HCT116 (cell line): ENCODE measurements around the gene LIN9. TPM values are rescaled to one million over a fixed set of nuclear protein-coding genes. Genes with fewer than 3 reads are reported as not detected.

Experiments
- ATAC-seq: fragments of 200-7000 bp; cut with Tn5 transposase; 2 replicates; pipeline ENCODE4 v1.9.1; 2020; ENCODE audit warnings: mild to moderate bottlenecking, moderate library complexity
- BruUV-seq: library from RNA; stranded (reverse); fragments of 400-500 nt; replicated peaks from 2 replicates; lab custom pipeline; 2021; lab: Mats Ljungman, UMichigan
- CTCF ChIA-PET: fragments of 300-600 bp; sonication (Branson Sonifier 250); formaldehyde crosslinking; loops from one replicate; lab custom pipeline; 2021; ENCODE audit warnings: antibody characterized with exemption; lab: Charles Lee
- POLR2A ChIA-PET: fragments of 300-600, 350-600 bp; sonication (Branson Sonifier 250); formaldehyde crosslinking; loops from one replicate; lab custom pipeline; 2021; ENCODE audit warnings: antibody characterized with exemption; lab: Charles Lee
- RAD21 ChIA-PET, 2 experiments: fragments of 300-600 bp; sonication (Branson Sonifier 250); formaldehyde crosslinking; loops; one replicate each; lab custom pipeline; 2023; ENCODE audit warnings: low total read pairs in 2 of 2; ENCODE audit not compliant: uncharacterized antibody in 2 of 2, unreplicated experiment in 2 of 2, low non-redundant PET in 1 of 2; lab: Charles Lee
- DNase-seq: peaks from one replicate; pipeline ENCODE4 v3.0.0-alpha.2; 2010; ENCODE audit warnings: low read depth, low spot score
- H2AFZ ChIP-seq: fragments of 200-600 bp; shearing (Covaris generic), sonication (generic); 2 replicates; pipeline ENCODE4 v1.6.1; 2017; ENCODE audit warnings: low read depth, mixed run types, mixed read lengths, antibody characterized with exemption, low read length; ENCODE audit not compliant: poor library complexity, severe bottlenecking
- H3K27ac ChIP-seq: 2 replicates; pipeline ENCODE4 v1.5.1; 2012; ENCODE audit warnings: low read depth, low read length
- H3K27me3 ChIP-seq: fragments of 200-600 bp; sonication (generic); 2 replicates; pipeline ENCODE4 v1.6.1; 2016; ENCODE audit warnings: mixed run types, low read length, mixed read lengths; ENCODE audit not compliant: insufficient read depth
- H3K36me3 ChIP-seq, 2 experiments: fragments of 200-500 bp in 1 of 2; fragments of 200-600 bp in 1 of 2; sonication (Bioruptor generic) in 1 of 2; sonication (generic) in 1 of 2; 2 replicates each; pipeline versions ENCODE4 v1.5.1 to v1.6.1; 2014 to 2016; ENCODE audit warnings: low read length in 2 of 2, inconsistent platforms in 1 of 2, mixed read lengths in 1 of 2, mixed run types in 1 of 2; ENCODE audit not compliant: insufficient read depth in 2 of 2, control insufficient read depth in 1 of 2
- H3K4me1 ChIP-seq, 2 experiments: fragments of 200-600 bp in 1 of 2; sonication (generic) in 1 of 2; 2 replicates each; pipeline versions ENCODE4 v1.5.1 to v1.6.1; 2012 to 2017; ENCODE audit warnings: low read length in 2 of 2, inconsistent platforms in 1 of 2, mild to moderate bottlenecking in 1 of 2, mixed read lengths in 1 of 2, mixed run types in 1 of 2, moderate library complexity in 1 of 2; ENCODE audit not compliant: insufficient read depth in 2 of 2, control insufficient read depth in 1 of 2
- H3K4me2 ChIP-seq: fragments of 200-600 bp; sonication (generic); 2 replicates; pipeline ENCODE4 v1.6.1; 2017; ENCODE audit warnings: mixed run types, low read length, mixed read lengths
- H3K4me3 ChIP-seq, 2 experiments: fragments of 200-600 bp in 1 of 2; sonication (generic) in 1 of 2; replicated peaks in 1 of 2; 2 replicates each; pipeline ENCODE4 v1.5.1; 2011 to 2016; ENCODE audit warnings: low read length in 2 of 2, control low read depth in 1 of 2, low read depth in 1 of 2, mild to moderate bottlenecking in 1 of 2, mixed read lengths in 1 of 2, mixed run types in 1 of 2
- H3K79me2 ChIP-seq: fragments of 200-600 bp; sonication (generic); 2 replicates; pipeline ENCODE4 v1.6.1; 2017; ENCODE audit warnings: mild to moderate bottlenecking, mixed run types, low read length, moderate library complexity, mixed read lengths; ENCODE audit not compliant: insufficient read depth
- H3K9ac ChIP-seq: fragments of 200-600 bp; sonication (generic); 2 replicates; pipeline ENCODE4 v1.6.1; 2016; ENCODE audit warnings: low read length, mixed read lengths
- H3K9me2 ChIP-seq: fragments of 200-600 bp; sonication (generic), shearing (Covaris generic); 2 replicates; pipeline ENCODE4 v1.6.1; 2017; ENCODE audit warnings: mixed run types, mild to moderate bottlenecking, moderate library complexity; ENCODE audit not compliant: insufficient read depth
- H3K9me3 ChIP-seq, 2 experiments: fragments of 200-500 bp in 1 of 2; fragments of 200-600 bp in 1 of 2; sonication (Bioruptor generic) in 1 of 2; sonication (generic) in 1 of 2; 2 replicates each; pipeline ENCODE4 v1.6.1; 2014 to 2017; ENCODE audit warnings: low read length in 2 of 2, mixed read lengths in 2 of 2, inconsistent platforms in 1 of 2, low read depth in 1 of 2, mild to moderate bottlenecking in 1 of 2, mixed run types in 1 of 2, moderate library complexity in 1 of 2; ENCODE audit not compliant: control insufficient read depth in 1 of 2, insufficient read depth in 1 of 2
- H4K20me1 ChIP-seq: fragments of 200-600 bp; sonication (generic), shearing (Covaris generic); 2 replicates; pipeline ENCODE4 v1.6.1; 2017; ENCODE audit warnings: mixed run types, mild to moderate bottlenecking, moderate library complexity; ENCODE audit not compliant: insufficient read depth
- CBX3 ChIP-seq: IDR thresholded peaks from 2 replicates; pipeline ENCODE4 v1.6.1; 2012; ENCODE audit warnings: low read depth
- CEBPB ChIP-seq: IDR thresholded peaks from 2 replicates; pipeline ENCODE4 v1.6.1; 2012; ENCODE audit warnings: low read depth
- EGR1 ChIP-seq: IDR thresholded peaks from 2 replicates; pipeline ENCODE4 v1.6.1; 2012; ENCODE audit warnings: low read depth
- EZH2phosphoT487 ChIP-seq: fragments of 200-600 bp; IDR thresholded peaks from 2 replicates; pipeline ENCODE4 v1.6.1; 2018; ENCODE audit warnings: antibody characterized with exemption, borderline replicate concordance
- JUND ChIP-seq: IDR thresholded peaks from 2 replicates; pipeline ENCODE4 v1.6.1; 2012
- RAD21 ChIP-seq: IDR thresholded peaks from 2 replicates; pipeline ENCODE4 v1.6.1; 2012; ENCODE audit warnings: low read depth, mild to moderate bottlenecking
- SIN3A ChIP-seq: IDR thresholded peaks from 2 replicates; pipeline ENCODE4 v1.6.1; 2012; ENCODE audit warnings: low read depth
- SRF ChIP-seq: IDR thresholded peaks from 2 replicates; pipeline ENCODE4 v1.6.1; 2012; ENCODE audit warnings: low read depth
- TCF7L2 ChIP-seq: IDR thresholded peaks from 2 replicates; pipeline ENCODE4 v1.7.0; 2011; ENCODE audit warnings: borderline replicate concordance, inconsistent platforms; ENCODE audit not compliant: insufficient read depth, insufficient read length; ENCODE audit errors: extremely low read depth
- YY1 ChIP-seq: IDR thresholded peaks from 2 replicates; pipeline ENCODE4 v1.6.1; 2011; ENCODE audit warnings: low read length, low read depth, moderate library complexity, mild to moderate bottlenecking; ENCODE audit not compliant: insufficient replicate concordance; ENCODE audit errors: extremely low read depth
- ZFX ChIP-seq: fragments of 450-650 bp; IDR thresholded peaks from 2 replicates; pipeline ENCODE4 v1.6.1; 2017
- intact Hi-C: fragments of 100-400 bp; cut with micrococcal nuclease; formaldehyde crosslinking; loops from 2 replicates; pipeline ENCODE4 v1.10.0; 2022
- total RNA-seq: library from RNA; stranded (reverse); gene quantifications from one replicate; pipeline ENCODE4 v1.2.1, GENCODE V29; 2021; ENCODE audit not compliant: unreplicated experiment
- TF ChIP-seq, protein P1 (sequence below), 3 experiments: fragments of 200-600 bp in 1 of 3; sonication (generic) in 1 of 3; IDR thresholded peaks in 2 of 3; conservative IDR thresholded peaks in 1 of 3; 2 replicates each; pipeline ENCODE4 v1.5.1; 2012 to 2017; ENCODE audit warnings: low read depth in 2 of 3, low read length in 2 of 3, antibody characterized with exemption in 1 of 3, borderline replicate concordance in 1 of 3, control low read depth in 1 of 3, mild to moderate bottlenecking in 1 of 3, mixed read lengths in 1 of 3, mixed run types in 1 of 3, moderate library complexity in 1 of 3; ENCODE audit not compliant: insufficient read depth in 1 of 3
- TF ChIP-seq, protein P2 (sequence below): IDR thresholded peaks from 2 replicates; pipeline ENCODE4 v1.6.1; 2012; ENCODE audit warnings: low read depth

Gene LIN9
- total RNA-seq, 1 experiment from 2014 or later: 9.3 TPM

DNA sequence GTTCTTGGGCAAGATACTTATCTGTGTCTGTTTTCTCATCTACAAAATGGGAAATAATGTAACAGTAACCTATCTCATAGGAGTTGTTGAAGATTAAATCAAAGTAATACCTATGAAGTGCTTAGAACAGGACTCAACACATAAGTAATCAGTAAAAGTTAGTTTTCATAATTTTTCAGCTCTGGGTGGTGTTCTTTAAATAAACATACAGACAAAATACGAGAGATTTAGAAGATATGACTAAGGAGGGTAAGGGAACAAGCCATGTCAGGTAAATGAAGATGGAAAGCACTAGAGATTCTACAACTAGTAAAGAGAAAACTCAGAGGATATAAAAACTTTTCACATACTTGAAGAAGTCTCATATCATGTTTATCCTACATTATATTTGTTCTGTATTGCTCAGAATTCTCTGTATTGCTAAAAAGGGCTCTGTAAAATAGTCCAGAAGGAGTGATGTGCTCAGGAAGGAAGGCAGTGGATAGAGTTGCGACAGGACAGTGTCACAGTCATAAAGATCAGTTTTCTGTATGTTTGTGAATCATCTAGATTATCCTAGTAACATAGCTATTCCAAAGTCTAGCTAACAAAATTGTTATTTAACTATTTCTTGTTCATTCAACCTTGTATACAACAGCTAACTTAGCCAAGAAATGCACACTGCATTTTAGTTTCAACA lies 16.0 kb downstream of the LIN9 start (continued):
- TF ChIP-seq, protein P1, sequence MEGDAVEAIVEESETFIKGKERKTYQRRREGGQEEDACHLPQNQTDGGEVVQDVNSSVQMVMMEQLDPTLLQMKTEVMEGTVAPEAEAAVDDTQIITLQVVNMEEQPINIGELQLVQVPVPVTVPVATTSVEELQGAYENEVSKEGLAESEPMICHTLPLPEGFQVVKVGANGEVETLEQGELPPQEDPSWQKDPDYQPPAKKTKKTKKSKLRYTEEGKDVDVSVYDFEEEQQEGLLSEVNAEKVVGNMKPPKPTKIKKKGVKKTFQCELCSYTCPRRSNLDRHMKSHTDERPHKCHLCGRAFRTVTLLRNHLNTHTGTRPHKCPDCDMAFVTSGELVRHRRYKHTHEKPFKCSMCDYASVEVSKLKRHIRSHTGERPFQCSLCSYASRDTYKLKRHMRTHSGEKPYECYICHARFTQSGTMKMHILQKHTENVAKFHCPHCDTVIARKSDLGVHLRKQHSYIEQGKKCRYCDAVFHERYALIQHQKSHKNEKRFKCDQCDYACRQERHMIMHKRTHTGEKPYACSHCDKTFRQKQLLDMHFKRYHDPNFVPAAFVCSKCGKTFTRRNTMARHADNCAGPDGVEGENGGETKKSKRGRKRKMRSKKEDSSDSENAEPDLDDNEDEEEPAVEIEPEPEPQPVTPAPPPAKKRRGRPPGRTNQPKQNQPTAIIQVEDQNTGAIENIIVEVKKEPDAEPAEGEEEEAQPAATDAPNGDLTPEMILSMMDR (IDR thresholded peaks at IDR 0.05 in 2 of 3, conservative IDR thresholded peaks at IDR 0.05 in 1 of 3; ENCODE audit: borderline replicate concordance in 1 of 3, insufficient read depth in 1 of 3, low read depth in 2 of 3, low read length in 2 of 3): no peak
- TF ChIP-seq SIN3A (no peak), EGR1 (no peak), CBX3 (no peak), SRF (no peak), CEBPB (no peak), JUND (no peak), TCF7L2 (no peak), ZFX (no peak)

DNA sequence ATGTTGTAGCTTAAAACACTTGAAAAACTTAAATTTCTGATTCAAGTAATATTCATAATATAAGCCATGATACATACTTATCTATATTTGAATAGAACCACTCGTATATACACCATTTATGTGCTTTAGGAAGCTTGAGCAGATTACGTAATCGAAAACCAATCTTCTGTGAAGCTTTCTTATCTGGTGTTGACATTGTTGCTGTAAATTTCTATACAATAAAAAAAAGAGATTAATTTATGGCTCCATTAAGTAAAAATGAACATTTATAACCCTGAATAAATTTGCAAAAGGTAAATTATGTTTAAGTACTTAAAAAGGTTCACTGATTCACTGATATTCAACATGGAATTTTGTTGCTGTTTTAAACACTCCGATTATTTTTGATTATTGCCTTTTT lies 21.4 kb downstream of the LIN9 start:
- H3K4me3 ChIP-seq: no peak overlapping the region
- no TSS peak for BruUV-seq
- no peak overlapping the region for H3K4me2 ChIP-seq
- intact Hi-C loops: loop anchor here (5.0 kb wide), 1 partner anchor 50 kb away; no protein-coding TSS in a partner anchor
- DNase-seq (no peak), ATAC-seq (no peak)
- no peaks in the 10 kb centered on the region for H3K27me3 ChIP-seq
- RAD21 ChIA-PET: no interaction called here
- H3K79me2 ChIP-seq: no peaks in the 10 kb centered on the region
- no peaks in the 10 kb centered on the region for H4K20me1 ChIP-seq
- H3K9me2 ChIP-seq: no peaks in the 10 kb centered on the region
- no peaks in the 10 kb centered on the region for H3K9me3 ChIP-seq
- H3K4me1 ChIP-seq: no peaks in the 10 kb centered on the region
- no peak overlapping the region for H2AFZ ChIP-seq
- POLR2A ChIA-PET: no interaction called here
- TF ChIP-seq, protein P2, sequence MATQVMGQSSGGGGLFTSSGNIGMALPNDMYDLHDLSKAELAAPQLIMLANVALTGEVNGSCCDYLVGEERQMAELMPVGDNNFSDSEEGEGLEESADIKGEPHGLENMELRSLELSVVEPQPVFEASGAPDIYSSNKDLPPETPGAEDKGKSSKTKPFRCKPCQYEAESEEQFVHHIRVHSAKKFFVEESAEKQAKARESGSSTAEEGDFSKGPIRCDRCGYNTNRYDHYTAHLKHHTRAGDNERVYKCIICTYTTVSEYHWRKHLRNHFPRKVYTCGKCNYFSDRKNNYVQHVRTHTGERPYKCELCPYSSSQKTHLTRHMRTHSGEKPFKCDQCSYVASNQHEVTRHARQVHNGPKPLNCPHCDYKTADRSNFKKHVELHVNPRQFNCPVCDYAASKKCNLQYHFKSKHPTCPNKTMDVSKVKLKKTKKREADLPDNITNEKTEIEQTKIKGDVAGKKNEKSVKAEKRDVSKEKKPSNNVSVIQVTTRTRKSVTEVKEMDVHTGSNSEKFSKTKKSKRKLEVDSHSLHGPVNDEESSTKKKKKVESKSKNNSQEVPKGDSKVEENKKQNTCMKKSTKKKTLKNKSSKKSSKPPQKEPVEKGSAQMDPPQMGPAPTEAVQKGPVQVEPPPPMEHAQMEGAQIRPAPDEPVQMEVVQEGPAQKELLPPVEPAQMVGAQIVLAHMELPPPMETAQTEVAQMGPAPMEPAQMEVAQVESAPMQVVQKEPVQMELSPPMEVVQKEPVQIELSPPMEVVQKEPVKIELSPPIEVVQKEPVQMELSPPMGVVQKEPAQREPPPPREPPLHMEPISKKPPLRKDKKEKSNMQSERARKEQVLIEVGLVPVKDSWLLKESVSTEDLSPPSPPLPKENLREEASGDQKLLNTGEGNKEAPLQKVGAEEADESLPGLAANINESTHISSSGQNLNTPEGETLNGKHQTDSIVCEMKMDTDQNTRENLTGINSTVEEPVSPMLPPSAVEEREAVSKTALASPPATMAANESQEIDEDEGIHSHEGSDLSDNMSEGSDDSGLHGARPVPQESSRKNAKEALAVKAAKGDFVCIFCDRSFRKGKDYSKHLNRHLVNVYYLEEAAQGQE: no peak
- no peak for TF ChIP-seq RAD21
- no peak for TF ChIP-seq SIN3A
- TF ChIP-seq YY1: no peak
- TF ChIP-seq TCF7L2: no peak
- TF ChIP-seq EZH2phosphoT487: no peak
- TF ChIP-seq ZFX: no peak
- no peak for TF ChIP-seq CEBPB
- CTCF ChIA-PET: interaction anchor here (1.1 kb wide), 1 partner anchor 162 kb away, joined by 3 read pairs; no protein-coding TSS in a partner anchor
- peaks cover 4 to 15% of the 10 kb centered on the region in 2 experiments; a peak in 3 of 4 replicates for H3K36me3 ChIP-seq
- H3K9ac ChIP-seq: no peak overlapping the region
- no peak overlapping the region for H3K27ac ChIP-seq
